GM12873 (cell line): ENCODE results near the gene MYLK.
A peak's percentile ranks its signal among the peaks of the same experiment; 100 is the strongest.

Source experiments
- CTCF ChIP-seq: IDR thresholded peaks from 2 replicates; pipeline ENCODE4 v1.5.1; 2012; ENCODE audit warnings: low read depth, mild to moderate bottlenecking, moderate library complexity, low read length, control low read depth; ENCODE audit not compliant: insufficient read depth; ENCODE audit errors: missing control alignments

Gene MYLK

GRCh38 chr3:123884993-123885392 lies 861 bp upstream of the MYLK start:
- TF ChIP-seq CTCF: no peak

GRCh38 chr3:123883701-123884202 lies 380 bp downstream of the MYLK start:
- no peak for TF ChIP-seq CTCF

GRCh38 chr3:123883111-123883510 lies 1.0 kb downstream of the MYLK start:
- no peak for TF ChIP-seq CTCF

GRCh38 chr3:123881771-123882170 lies 2.4 kb downstream of the MYLK start:
- no peak for TF ChIP-seq CTCF

GRCh38 chr3:123880998-123881561 lies 3.1 kb downstream of the MYLK start:
- peak; percentile 38 for TF ChIP-seq CTCF

- TF ChIP-seq CTCF: no peak
Measured at GRCh38 chr3:123878807-123879206, 5.3 kb downstream of the MYLK start.

GRCh38 chr3:123877965-123878364 lies 6.2 kb downstream of the MYLK start:
- TF ChIP-seq CTCF: no peak
